Astrocyte of the hippocampus (primary cell): ENCODE results near the gene CDKN3.
"Not testable (repeated sequence)": the region's sequence is repeated elsewhere in the genome, so short reads cannot be mapped to it uniquely, and the experiment has no call there.

Experiments used
- DNase-seq: peaks from one replicate; pipeline ENCODE4 v3.0.0; 2011; ENCODE audit warnings: low read depth, low spot score

The CDKN3 gene

GRCh38 chr14:54423991-54424390 is 27.2 kb downstream of the CDKN3 start:
- DNase-seq: no peak

- no peak for DNase-seq
Observed at GRCh38 chr14:54424479-54424901, 27.7 kb downstream of the CDKN3 start.

GRCh38 chr14:54425068-54425467 is 28.3 kb downstream of the CDKN3 start:
- no peak for DNase-seq

- no peak for DNase-seq
Observed at GRCh38 chr14:54425537-54426274, 28.9 kb downstream of the CDKN3 start.

- DNase-seq: no peak
Observed at GRCh38 chr14:54427871-54428270, 31.1 kb downstream of the CDKN3 start.

GRCh38 chr14:54428527-54428926 is 31.7 kb downstream of the CDKN3 start:
- DNase-seq: no peak

- DNase-seq: peak; percentile 34
Observed at GRCh38 chr14:54435500-54435981, 38.7 kb downstream of the CDKN3 start.

- not testable (repeated sequence) for DNase-seq
Observed at GRCh38 chr14:54437954-54438353, 41.1 kb downstream of the CDKN3 start.

- no peak for DNase-seq
Observed at GRCh38 chr14:54438703-54439102, 41.9 kb downstream of the CDKN3 start.

GRCh38 chr14:54440037-54440436 is 43.2 kb downstream of the CDKN3 start:
- DNase-seq: no peak

GRCh38 chr14:54440476-54440872 is 43.7 kb downstream of the CDKN3 start:
- peak; percentile 16 for DNase-seq

- peak; percentile 98 for DNase-seq
Observed at GRCh38 chr14:54440873-54441868, 44.4 kb downstream of the CDKN3 start, which contains the start of gene CNIH1. Gene CNIH1, minus strand, starts transcription at chr14:54441374. Its CDS starts 47 bp downstream, at chr14:54441327.

GRCh38 chr14:54442961-54443360 is 46.2 kb downstream of the CDKN3 start:
- DNase-seq: not testable (repeated sequence)

GRCh38 chr14:54443981-54444380 is 47.2 kb downstream of the CDKN3 start:
- DNase-seq: peak; percentile 11

GRCh38 chr14:54444681-54445080 is 47.9 kb downstream of the CDKN3 start:
- DNase-seq: no peak

GRCh38 chr14:54446161-54446693 is 49.4 kb downstream of the CDKN3 start:
- DNase-seq: peak; percentile 41

- no peak for DNase-seq
Observed at GRCh38 chr14:54447231-54447692, 50.5 kb downstream of the CDKN3 start.

- DNase-seq: no peak
Observed at GRCh38 chr14:54450535-54450934, 53.7 kb downstream of the CDKN3 start.

- DNase-seq: no peak
Observed at GRCh38 chr14:54451121-54451601, 54.4 kb downstream of the CDKN3 start.

GRCh38 chr14:54451961-54452360 is 55.2 kb downstream of the CDKN3 start:
- DNase-seq: no peak

GRCh38 chr14:54453252-54453651 is 56.4 kb downstream of the CDKN3 start:
- DNase-seq: no peak

GRCh38 chr14:54453990-54454389 is 57.2 kb downstream of the CDKN3 start:
- peak; percentile 10 for DNase-seq
